ENCODE measurements around the gene E2F2. TPM values are rescaled to one million over a fixed set of nuclear protein-coding genes. Genes with fewer than 3 reads are reported as not detected.

The E2F2 gene
- total and polyA plus RNA-seq, 4 experiments from 2014 or later: 0.69 to 1.2 (median 1.1) TPM

DNA sequence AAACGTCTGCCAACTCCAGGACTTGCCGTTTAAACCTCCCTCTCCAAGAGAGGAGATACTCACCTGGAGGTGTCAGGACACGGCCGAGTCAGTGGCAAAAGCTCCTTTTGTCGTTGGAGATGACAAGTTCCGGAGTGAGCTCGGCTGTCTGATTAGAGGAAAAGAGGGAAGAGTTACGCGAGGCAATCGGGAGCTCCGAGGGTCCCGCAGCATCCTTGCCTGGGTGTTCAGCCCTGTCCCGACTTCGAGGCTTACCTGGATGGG, 27.8 kb upstream of the E2F2 start:
- Mint-ChIP-seq H3K27ac (peak overlapping the region; percentile 84 to 97 (median 94)), H3K27me3 (no peaks in the 10 kb centered on the region), H3K36me3 (peaks cover 3 to 11% of the 10 kb centered on the region in 2 donors), H3K4me1 (peaks cover 35 to 89% (median 61%) of the 10 kb centered on the region in 4 donors), H3K9me3 (no peaks in the 10 kb centered on the region), H3K4me3 (peak overlapping the region; percentile 87 to 97 (median 96))
- Histone ChIP-seq H3K27ac (ENCODE audit: low read depth, low read length) (peak overlapping the region; percentile 66), H3K4me1 (ENCODE audit: insufficient read depth, low read length) (peaks cover 58% of the 10 kb centered on the region), H3K27me3 (ENCODE audit: insufficient read depth, low read length) (no peaks in the 10 kb centered on the region), H3K36me3 (ENCODE audit: insufficient read depth, low read length) (no peaks in the 10 kb centered on the region), H3K4me3 (ENCODE audit: low read length in 2 of 2) (peak overlapping the region; percentile 82 to 85), H3K9me3 (ENCODE audit: control insufficient read depth in 1 of 2, low read length in 2 of 2) (no peaks in the 10 kb centered on the region)
- intact Hi-C loops (cut with micrococcal nuclease): loop anchor here (1.0 to 2.0 kb wide), 5 partner anchors 19 to 76 kb away; partner anchors contain the start of gene E2F2
- POLR2A ChIA-PET (ENCODE audit: partially characterized antibody): interaction anchor here (0.7 to 21.6 kb wide), 21 partner anchors 10 to 219 kb away, joined by 3 to 616 read pairs (median 15); partner anchors contain the start of genes ASAP3 and E2F2
- CTCF ChIA-PET (ENCODE audit: partially characterized antibody): interaction anchor here (0.9 to 30.0 kb wide), 13 partner anchors 9 to 78 kb away, joined by 3 to 1081 read pairs (median 5); no protein-coding TSS in a partner anchor
- no peak for DNase-seq

DNA sequence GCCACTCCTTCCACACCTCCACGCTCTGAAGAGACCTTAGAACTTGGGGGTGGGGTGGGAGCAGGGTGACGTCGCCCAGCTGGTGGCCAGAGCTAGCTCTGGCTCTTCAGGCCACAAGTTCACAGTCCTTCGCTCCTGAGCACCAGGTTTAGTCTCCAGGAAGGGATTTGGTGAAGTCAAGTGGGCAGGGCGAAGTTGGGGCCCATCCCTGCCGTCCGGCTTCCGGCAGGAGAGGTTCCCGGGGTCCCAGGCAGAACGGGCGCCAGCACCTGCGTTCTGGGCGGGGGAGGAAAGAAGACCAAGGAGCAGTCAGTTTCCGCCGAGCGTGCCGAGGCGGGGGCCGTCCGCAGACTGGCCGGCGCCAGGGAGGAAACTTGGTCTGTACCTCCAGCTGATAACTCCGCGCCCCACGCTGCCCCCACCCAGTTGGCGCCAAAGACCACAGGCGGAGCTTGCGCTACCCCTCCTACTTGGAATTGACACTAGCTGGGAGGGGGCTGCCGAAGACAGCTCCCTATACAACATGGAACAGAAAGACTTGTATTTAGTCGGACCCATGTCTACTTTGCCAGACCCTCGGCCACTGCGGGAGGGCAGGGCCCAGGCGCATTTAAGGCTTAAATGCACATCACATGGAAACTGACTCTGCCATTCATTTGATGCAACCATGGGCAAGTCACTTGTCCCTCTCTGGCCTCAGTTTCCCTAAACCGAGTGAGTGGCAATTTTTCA, 27.3 kb upstream of the E2F2 start:
- H3K27me3 Mint-ChIP-seq: no peaks in the 10 kb centered on the region
- no peaks in the 10 kb centered on the region for H3K9me3 Mint-ChIP-seq
- ChIA-PET CTCF (ENCODE audit: partially characterized antibody) (interaction anchor here (0.7 to 30.0 kb wide), 14 partner anchors 10 to 79 kb away, joined by 3 to 1081 read pairs (median 5); no protein-coding TSS in a partner anchor), POLR2A (ENCODE audit: partially characterized antibody) (interaction anchor here (0.7 to 21.6 kb wide), 21 partner anchors 10 to 219 kb away, joined by 3 to 616 read pairs (median 15); partner anchors contain the start of genes ASAP3 and E2F2)
- H3K27me3 ChIP-seq (ENCODE audit: insufficient read depth, low read length): no peaks in the 10 kb centered on the region
- H3K36me3 Mint-ChIP-seq: peaks cover 3 to 11% of the 10 kb centered on the region in 2 donors
- peak overlapping the region; percentile 66 for H3K27ac ChIP-seq (ENCODE audit: low read depth, low read length)
- no peaks in the 10 kb centered on the region for H3K9me3 ChIP-seq (ENCODE audit: control insufficient read depth in 1 of 2, low read length in 2 of 2)
- peak overlapping the region; percentile 87 to 97 (median 96) for H3K4me3 Mint-ChIP-seq
- DNase-seq: peak in 1 of 5 donors; percentile 45
- H3K36me3 ChIP-seq (ENCODE audit: insufficient read depth, low read length): no peaks in the 10 kb centered on the region
- H3K4me1 Mint-ChIP-seq: peaks cover 38 to 89% (median 62%) of the 10 kb centered on the region in 4 donors
- peaks cover 61% of the 10 kb centered on the region for H3K4me1 ChIP-seq (ENCODE audit: insufficient read depth, low read length)
- intact Hi-C loops (cut with micrococcal nuclease): loop anchor here (2.0 kb wide), 2 partner anchors 28 to 42 kb away; partner anchors contain the start of gene E2F2
- H3K4me3 ChIP-seq (ENCODE audit: low read length in 2 of 2): peak overlapping the region; percentile 82 to 85
- H3K27ac Mint-ChIP-seq: peak overlapping the region; percentile 84 to 97 (median 94)

- Mint-ChIP-seq H3K27ac (peak overlapping the region; percentile 74 to 97 (median 90)), H3K4me3 (peak overlapping the region; percentile 87 to 97 (median 96)), H3K36me3 (peaks cover 3 to 11% of the 10 kb centered on the region in 2 donors), H3K27me3 (no peaks in the 10 kb centered on the region), H3K9me3 (no peaks in the 10 kb centered on the region), H3K4me1 (peaks cover 38 to 91% (median 61%) of the 10 kb centered on the region in 4 donors)
- Histone ChIP-seq H3K27ac (ENCODE audit: low read depth, low read length) (peak overlapping the region; percentile 66), H3K4me3 (ENCODE audit: low read length in 2 of 2) (peak overlapping the region; percentile 82 to 85), H3K36me3 (ENCODE audit: insufficient read depth, low read length) (no peaks in the 10 kb centered on the region), H3K9me3 (ENCODE audit: control insufficient read depth in 1 of 2, low read length in 2 of 2) (no peaks in the 10 kb centered on the region), H3K4me1 (ENCODE audit: insufficient read depth, low read length) (peaks cover 61% of the 10 kb centered on the region), H3K27me3 (ENCODE audit: insufficient read depth, low read length) (no peaks in the 10 kb centered on the region)
- no peak for DNase-seq
- ChIA-PET POLR2A (ENCODE audit: partially characterized antibody) (interaction anchor here (0.7 to 21.6 kb wide), 15 partner anchors 9 to 135 kb away, joined by 3 to 616 read pairs (median 21); partner anchors contain the start of genes ASAP3 and E2F2), CTCF (ENCODE audit: partially characterized antibody) (interaction anchor here (0.7 to 30.0 kb wide), 9 partner anchors 13 to 79 kb away, joined by 3 to 1081 read pairs (median 5); no protein-coding TSS in a partner anchor)
- intact Hi-C loops (cut with micrococcal nuclease): loop anchor here (2.0 kb wide), 2 partner anchors 27 to 43 kb away; partner anchors contain the start of gene E2F2
These were observed 26.6 kb upstream of the E2F2 start for GRCh38 chr1:23557471-23558124.

DNA sequence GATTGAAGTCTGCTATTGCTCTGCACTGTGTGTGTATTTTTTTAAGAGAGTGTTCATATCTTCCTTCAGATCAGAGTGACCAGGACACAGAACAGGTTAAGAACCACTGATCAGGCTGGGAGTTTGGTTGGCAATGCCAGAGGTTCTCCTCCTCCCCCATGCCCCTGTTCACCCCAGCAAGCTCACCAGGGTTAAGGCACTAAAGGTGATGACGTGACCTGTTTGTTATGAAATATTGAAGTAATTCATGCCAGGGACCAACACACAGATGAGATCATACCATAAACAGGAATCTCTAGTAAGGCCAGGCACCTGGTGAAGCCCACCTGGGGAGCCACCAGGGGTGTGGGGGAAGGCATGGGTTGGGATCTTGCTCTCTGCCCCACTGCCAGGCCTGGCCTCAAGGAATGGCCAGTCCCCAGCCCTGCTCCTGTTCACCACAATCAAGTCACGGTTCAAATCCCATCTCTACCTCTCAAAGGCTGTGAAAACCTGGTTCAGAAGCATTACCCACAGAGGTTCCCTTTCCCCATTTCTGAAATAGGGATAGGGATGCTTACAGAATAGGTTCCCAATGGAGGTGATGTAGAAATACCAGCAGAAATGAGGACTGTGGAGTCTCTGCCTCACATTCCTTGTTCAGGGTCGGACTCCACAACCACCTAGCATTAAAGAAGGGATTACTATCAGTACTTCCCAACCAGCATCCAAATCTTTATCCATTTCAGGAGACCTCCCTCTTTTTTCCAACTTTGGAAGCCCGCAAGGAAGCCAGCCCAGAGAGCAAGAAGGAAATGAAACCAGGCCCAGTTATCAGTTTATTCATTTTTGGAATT, 25.8 kb upstream of the E2F2 start:
- DNase-seq: peak in 1 of 5 donors; percentile 43
- no peaks in the 10 kb centered on the region for H3K27me3 ChIP-seq (ENCODE audit: insufficient read depth, low read length)
- Mint-ChIP-seq H3K27ac (peak overlapping the region; percentile 84 to 97 (median 90)), H3K9me3 (no peaks in the 10 kb centered on the region), H3K4me1 (peaks cover 38 to 86% (median 58%) of the 10 kb centered on the region in 4 donors), H3K36me3 (peaks cover 3 to 11% of the 10 kb centered on the region in 2 donors), H3K4me3 (peak overlapping the region; percentile 87 to 97 (median 96)), H3K27me3 (no peaks in the 10 kb centered on the region)
- H3K4me3 ChIP-seq (ENCODE audit: low read length in 2 of 2): peak overlapping the region; percentile 8 to 85
- H3K4me1 ChIP-seq (ENCODE audit: insufficient read depth, low read length): peaks cover 55% of the 10 kb centered on the region
- H3K27ac ChIP-seq (ENCODE audit: low read depth, low read length): peak overlapping the region; percentile 66
- no peaks in the 10 kb centered on the region for H3K36me3 ChIP-seq (ENCODE audit: insufficient read depth, low read length)
- intact Hi-C loops (cut with micrococcal nuclease): no loop called here
- CTCF ChIA-PET (ENCODE audit: partially characterized antibody): interaction anchor here (0.9 to 30.0 kb wide), 8 partner anchors 12 to 80 kb away, joined by 3 to 1081 read pairs (median 24); no protein-coding TSS in a partner anchor
- POLR2A ChIA-PET (ENCODE audit: partially characterized antibody): interaction anchor here (0.7 to 21.6 kb wide), 12 partner anchors 8 to 76 kb away, joined by 3 to 616 read pairs (median 70); partner anchors contain the start of genes ASAP3 and E2F2
- no peaks in the 10 kb centered on the region for H3K9me3 ChIP-seq (ENCODE audit: control insufficient read depth in 1 of 2, low read length in 2 of 2)

DNA sequence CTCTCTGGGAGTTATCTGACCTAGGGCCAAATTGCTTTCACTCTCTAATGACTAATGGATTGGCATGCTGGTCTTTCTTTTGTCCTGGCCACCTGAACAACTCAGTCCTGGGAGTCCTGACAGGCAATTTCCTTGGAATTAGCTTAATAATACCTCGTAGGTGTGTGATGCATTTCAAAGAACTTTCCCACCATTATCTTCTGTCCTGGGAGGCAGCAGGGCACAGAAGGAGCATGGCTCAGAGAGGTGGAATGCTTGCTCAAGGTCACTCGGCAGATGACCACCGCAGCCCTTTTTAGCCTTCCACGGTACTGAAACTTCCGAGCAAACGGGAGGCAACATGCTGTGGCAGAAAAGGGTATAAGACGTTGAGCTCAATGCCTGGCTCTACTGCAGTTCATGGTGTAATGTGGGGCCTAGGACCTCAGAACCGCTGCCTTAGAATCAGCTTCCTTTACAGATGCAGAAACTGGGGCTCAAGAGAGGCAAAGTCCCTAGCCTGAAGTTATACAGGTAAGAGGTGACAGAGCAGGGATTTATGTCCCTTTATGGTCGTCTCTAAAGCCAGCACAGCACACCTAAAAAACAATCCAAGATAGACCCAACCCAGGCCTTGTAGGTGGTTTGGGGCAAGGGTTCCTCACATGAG, 25.1 kb upstream of the E2F2 start:
- Mint-ChIP-seq H3K36me3 (peaks cover 3 to 11% of the 10 kb centered on the region in 2 donors), H3K9me3 (no peaks in the 10 kb centered on the region), H3K27ac (peak overlapping the region; percentile 86 to 97 (median 90)), H3K27me3 (no peaks in the 10 kb centered on the region), H3K4me1 (peaks cover 38 to 81% (median 55%) of the 10 kb centered on the region in 4 donors), H3K4me3 (peak overlapping the region; percentile 87 to 97 (median 96))
- Histone ChIP-seq H3K36me3 (ENCODE audit: insufficient read depth, low read length) (no peaks in the 10 kb centered on the region), H3K27me3 (ENCODE audit: insufficient read depth, low read length) (no peaks in the 10 kb centered on the region), H3K4me1 (ENCODE audit: insufficient read depth, low read length) (peaks cover 52% of the 10 kb centered on the region), H3K27ac (ENCODE audit: low read depth, low read length) (peak overlapping the region; percentile 3), H3K9me3 (ENCODE audit: control insufficient read depth in 1 of 2, low read length in 2 of 2) (no peaks in the 10 kb centered on the region), H3K4me3 (ENCODE audit: low read length in 2 of 2) (peak overlapping the region in 1 of 2 donors; percentile 22)
- ChIA-PET CTCF (ENCODE audit: partially characterized antibody) (interaction anchor here (0.9 to 30.0 kb wide), 13 partner anchors 8 to 81 kb away, joined by 3 to 1081 read pairs (median 15); no protein-coding TSS in a partner anchor), POLR2A (ENCODE audit: partially characterized antibody) (interaction anchor here (1.0 to 21.6 kb wide), 13 partner anchors 11 to 136 kb away, joined by 4 to 616 read pairs (median 32); partner anchors contain the start of genes ASAP3, E2F2 and RPL11)
- no peak for DNase-seq
- intact Hi-C loops (cut with micrococcal nuclease): no loop called here

All from CD4-positive, alpha-beta memory T cell (primary cell).